Measurements from ENCODE around the gene STARD3. TPM values are rescaled to one million over a fixed set of nuclear protein-coding genes. Genes with fewer than 3 reads are reported as not detected.
A peak's percentile ranks its signal among the peaks of the same experiment; 100 is the strongest.

The STARD3 gene
- total and polyA plus RNA-seq, 2 of the 13 experiments (the other 11 are each of a cell fraction or from before 2014, with no cell fraction given): 34.6 to 100 TPM

GRCh38 chr17:39591958-39592954 lies 44.7 kb upstream of the STARD3 start (continued):
- TF ChIP-seq HIC2 (CRISPR knock-in tag; IDR thresholded peaks at IDR 0.05; ENCODE audit: low read depth): no peak
- TF ChIP-seq JUND (CRISPR knock-in tag; IDR thresholded peaks at IDR 0.05): 0 out of 2 replicates have a peak, but pooled peaks have one; percentile 22
- no peak for TF ChIP-seq ZSCAN29 (CRISPR knock-in tag; conservative IDR thresholded peaks at IDR 0.05)
- TF ChIP-seq HDAC1 (CRISPR knock-in tag; IDR thresholded peaks at IDR 0.05): no peak
- no peak for TF ChIP-seq RXRA (CRISPR knock-in tag; IDR thresholded peaks at IDR 0.05)
- TF ChIP-seq IRX3 (CRISPR knock-in tag; IDR thresholded peaks at IDR 0.05; ENCODE audit: borderline replicate concordance, low read depth): no peak
- TF ChIP-seq NR0B2 (CRISPR knock-in tag; IDR thresholded peaks at IDR 0.05): no peak
- no peak for TF ChIP-seq PLSCR1 (CRISPR knock-in tag; IDR thresholded peaks at IDR 0.05; ENCODE audit: borderline replicate concordance)
- no peak; the same call in 1 of the 2 replicates for TF ChIP-seq HDAC2 (CRISPR knock-in tag; IDR thresholded peaks at IDR 0.05)
- no peak for TF ChIP-seq PHB2 (IDR thresholded peaks at IDR 0.05; ENCODE audit: partially characterized antibody)
- no peak for TF ChIP-seq ZNF468 (CRISPR knock-in tag; IDR thresholded peaks at IDR 0.05)
- TF ChIP-seq TAF15 (IDR thresholded peaks at IDR 0.05; ENCODE audit: low read depth, low read length, poor library complexity, severe bottlenecking): no peak
- no peak for TF ChIP-seq ZFP62 (CRISPR knock-in tag; IDR thresholded peaks at IDR 0.05)
- TF ChIP-seq AKNA (CRISPR knock-in tag; IDR thresholded peaks at IDR 0.05; ENCODE audit: borderline replicate concordance): 0 out of 2 replicates have a peak, but pooled peaks have one; percentile 60
- no peak for TF ChIP-seq ZNF768 (CRISPR knock-in tag; IDR thresholded peaks at IDR 0.05)
- no peak for TF ChIP-seq RAD21 (CRISPR knock-in tag; IDR thresholded peaks at IDR 0.05)
- no peak for TF ChIP-seq ZNF17 (CRISPR knock-in tag; IDR thresholded peaks at IDR 0.05)
- TF ChIP-seq NR1H2 (CRISPR knock-in tag; IDR thresholded peaks at IDR 0.05; ENCODE audit: borderline replicate concordance, low read depth): no peak
- TF ChIP-seq PAF1 (CRISPR knock-in tag; IDR thresholded peaks at IDR 0.05): no peak

Data from HepG2 (cell line).